Sciatic nerve (tissue), 2 donors: ENCODE data around the gene TNFRSF18. TPM values are rescaled to one million over a fixed set of nuclear protein-coding genes. Genes with fewer than 3 reads are reported as not detected.

ENCODE experiments used
- ATAC-seq: fragments of 200-7000 bp; cut with Tn5 transposase; one replicate; pipeline ENCODE4 v1.9.1; 2020; ENCODE audit warnings: mild to moderate bottlenecking, moderate library complexity
- DNase-seq: peaks from one replicate; pipeline ENCODE4 v3.0.0-alpha.2; 2020; ENCODE audit warnings: low spot score
- intact Hi-C: fragments of 100-400 bp; cut with DNase I; formaldehyde crosslinking; loops from one replicate; pipeline ENCODE4 v1.14.2; 2022
- total RNA-seq: library from RNA; stranded (reverse); fragmentation: NEBNext Ultra II Directional; extraction: Animal tissue kit (Norgen Biotek cat#: 25700); gene quantifications from one replicate; pipeline ENCODE4 v1.2.1, GENCODE V29; 2021
- donor health status: DM: no; HTN: no; CAD: no.
- donor health status: DM: no; HTN: no; CAD: no.

TNFRSF18 gene
- total RNA-seq, 1 donor from 2014 or later = 0.58 TPM

DNA sequence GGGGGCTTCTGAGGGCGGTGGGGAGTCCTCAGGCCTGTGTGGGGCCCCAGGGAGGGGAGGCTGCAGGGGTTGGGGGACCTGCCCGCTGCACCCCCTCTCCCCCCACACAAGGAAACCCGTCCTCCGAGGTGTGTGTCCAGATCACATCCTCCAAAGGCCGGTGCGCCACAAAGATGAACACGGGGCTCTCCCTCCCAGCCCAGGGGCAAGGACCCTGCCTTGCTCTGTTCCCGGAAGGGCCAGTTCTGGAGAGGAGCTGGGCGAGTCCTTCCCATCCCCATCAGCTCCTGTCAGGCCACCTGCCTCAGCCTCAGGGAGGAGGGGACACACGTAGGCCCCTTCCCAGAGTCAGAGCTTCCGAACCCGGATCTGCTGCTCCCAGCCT lies 35.2 kb downstream of the TNFRSF18 start:
- DNase-seq (no peak), ATAC-seq (no peak)
- intact Hi-C loops = no loop called here

DNA sequence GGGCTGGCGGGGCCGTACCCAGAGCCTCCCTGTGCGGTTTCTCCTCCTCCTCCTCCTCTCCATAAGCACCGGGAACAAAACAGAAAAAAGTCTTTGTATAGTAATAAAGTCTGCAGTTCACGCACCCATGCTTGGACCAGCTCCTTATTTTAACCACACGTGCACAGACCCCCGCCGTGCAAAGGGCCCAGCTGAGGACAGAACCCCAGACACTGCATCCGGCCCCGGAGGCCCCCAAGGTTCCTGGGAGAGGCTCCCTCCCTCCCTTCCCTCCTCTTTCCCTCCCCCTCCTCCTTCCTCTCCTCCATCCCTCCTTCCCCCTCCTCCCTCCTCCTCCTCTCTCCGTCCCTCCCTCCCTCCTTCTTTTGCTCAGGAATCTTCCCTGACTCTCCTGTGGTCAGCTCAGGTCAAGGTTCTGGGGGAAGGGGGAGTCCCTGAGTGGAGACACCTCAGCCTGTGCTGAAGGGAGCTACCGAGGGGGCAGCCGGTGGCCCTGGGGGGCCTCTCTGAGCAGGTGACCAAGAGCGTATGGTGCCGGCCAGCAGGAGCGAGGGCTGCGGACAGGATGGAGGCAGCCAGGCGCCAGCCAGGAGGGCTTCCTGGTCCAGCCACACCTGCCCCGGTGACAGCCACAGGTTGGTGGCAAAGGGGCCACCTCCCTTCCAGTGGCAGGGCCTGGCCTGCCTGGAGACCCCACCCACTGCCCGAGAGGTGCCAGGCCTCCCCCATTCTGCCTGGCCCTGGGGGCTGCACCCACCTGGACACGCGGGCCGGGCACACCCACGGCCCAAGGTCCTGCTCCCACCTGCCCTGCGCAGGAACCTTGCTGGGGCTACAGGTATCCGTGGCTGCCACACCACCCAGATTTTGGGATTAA lies 35.9 kb downstream of the TNFRSF18 start:
- intact Hi-C loops = no loop called here
- ATAC-seq = no peak

DNA sequence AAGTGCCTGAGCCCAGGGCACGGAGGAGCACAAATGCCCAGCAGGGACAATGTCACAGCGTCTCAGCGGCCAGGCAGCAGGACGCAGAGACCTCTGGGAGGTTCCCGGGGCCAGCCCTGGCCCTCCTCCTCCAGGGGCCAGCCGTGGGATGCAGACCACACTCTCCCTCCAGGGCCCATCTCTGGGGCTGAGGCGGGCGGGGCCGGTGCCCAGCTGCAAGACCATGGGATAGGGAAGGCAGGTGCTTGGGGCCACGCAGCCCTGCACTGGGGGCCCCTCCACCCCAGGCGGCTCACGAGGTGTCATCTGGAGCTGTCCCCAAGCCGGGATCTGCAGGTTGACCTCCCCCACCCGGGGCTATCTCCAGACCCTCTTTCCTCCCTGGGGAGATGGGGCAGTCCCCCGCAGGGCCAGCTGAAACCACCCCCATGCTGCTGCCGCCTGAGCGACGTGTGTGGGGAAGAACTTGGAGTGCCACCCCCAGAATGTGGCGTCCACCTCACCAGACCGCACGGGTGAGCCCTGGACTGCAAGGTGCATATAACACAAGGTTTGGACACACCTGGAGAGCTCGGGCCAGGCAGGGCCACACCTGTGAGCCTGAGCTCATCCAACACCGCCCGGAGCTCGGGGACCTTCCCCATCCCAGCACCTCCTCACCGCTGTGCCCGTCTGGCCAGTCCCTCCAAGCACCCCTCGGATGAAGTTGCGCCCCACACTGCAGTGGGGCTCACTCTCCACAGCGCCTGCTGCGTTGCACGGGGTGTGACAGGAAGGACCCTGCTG lies 36.8 kb downstream of the TNFRSF18 start:
- ATAC-seq = no peak
- intact Hi-C loops = no loop called here
- no peak for DNase-seq

More for the DNA sequence above, 35.9 kb downstream of the TNFRSF18 start:
- DNase-seq = no peak

DNA sequence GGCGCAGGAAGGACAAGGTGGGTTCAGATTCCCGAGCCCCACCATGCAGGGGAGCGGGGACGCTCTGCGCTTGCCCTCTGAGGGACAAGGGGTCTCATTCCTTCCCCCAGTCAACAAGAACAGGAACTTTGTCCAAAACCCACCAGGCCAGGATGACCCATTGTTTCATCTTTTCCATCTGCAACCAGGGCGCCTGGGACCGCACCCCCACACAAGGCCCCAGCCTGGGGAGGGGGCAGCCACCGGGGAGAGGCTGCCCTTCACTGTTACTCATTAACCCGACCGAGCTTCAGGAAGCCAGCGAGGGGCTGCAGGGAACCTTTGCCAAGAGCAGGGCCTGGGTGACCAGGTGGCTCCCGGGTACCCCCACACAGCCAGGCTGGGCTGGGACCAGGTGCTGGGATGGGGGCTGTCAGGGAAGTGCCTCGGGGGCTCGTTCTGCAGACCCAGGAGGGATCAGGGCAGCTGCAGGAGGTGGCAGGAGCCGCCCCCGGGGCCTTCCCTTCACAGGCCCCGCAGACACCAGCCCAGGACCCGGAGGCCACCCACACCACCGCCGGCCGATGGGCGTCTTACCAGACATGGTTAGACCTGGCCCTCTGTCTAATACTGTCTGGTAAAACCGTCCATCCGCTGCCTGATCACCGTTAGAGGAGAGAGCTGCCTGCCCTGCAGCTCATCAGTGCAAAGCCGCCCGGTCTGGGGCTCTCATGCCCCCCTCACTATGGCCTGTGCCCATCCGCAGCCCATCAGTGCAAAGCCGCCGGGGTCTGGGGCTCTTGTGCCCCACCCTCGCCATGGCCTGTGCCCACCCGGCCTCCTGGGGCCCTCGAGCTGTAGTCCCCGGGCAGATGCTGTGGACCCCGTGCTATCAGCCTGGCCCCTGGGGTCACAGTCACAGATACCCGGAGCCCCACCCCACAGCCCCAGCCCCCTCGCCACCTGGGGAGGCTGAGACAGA lies 37.7 kb downstream of the TNFRSF18 start:
- intact Hi-C loops = no loop called here
- no peak for DNase-seq
- no peak for ATAC-seq

DNA sequence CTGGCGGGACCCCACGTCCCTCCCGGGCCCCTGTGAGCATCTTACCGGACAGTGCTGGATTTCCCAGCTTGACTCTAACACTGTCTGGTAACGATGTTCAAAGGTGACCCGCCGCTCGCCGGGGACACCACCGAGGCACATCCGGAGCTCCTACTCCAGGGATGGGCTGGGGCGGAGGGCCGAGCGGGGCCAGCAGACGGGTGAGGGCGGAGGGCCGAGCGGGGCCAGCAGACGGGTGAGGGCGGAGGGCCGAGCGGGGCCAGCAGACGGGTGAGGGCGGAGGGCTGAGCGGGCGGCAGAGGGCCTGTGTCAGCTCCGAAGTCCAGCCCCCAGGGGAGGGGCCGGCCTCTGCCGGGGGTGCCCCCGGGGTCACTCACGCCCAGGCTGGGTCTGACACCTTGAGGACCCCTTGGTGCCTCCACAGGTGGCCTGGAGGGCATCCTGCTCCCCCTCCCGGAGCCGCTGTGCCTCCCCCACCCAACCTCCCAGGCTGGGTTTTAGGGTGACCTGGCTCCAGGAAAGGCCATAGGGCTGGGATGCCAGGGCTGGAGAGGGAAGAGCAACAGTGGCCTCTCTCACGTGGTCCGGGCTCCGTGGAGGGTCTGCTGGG lies 38.4 kb downstream of the TNFRSF18 start:
- DNase-seq (no peak), ATAC-seq (no peak)
- intact Hi-C loops = no loop called here

DNA sequence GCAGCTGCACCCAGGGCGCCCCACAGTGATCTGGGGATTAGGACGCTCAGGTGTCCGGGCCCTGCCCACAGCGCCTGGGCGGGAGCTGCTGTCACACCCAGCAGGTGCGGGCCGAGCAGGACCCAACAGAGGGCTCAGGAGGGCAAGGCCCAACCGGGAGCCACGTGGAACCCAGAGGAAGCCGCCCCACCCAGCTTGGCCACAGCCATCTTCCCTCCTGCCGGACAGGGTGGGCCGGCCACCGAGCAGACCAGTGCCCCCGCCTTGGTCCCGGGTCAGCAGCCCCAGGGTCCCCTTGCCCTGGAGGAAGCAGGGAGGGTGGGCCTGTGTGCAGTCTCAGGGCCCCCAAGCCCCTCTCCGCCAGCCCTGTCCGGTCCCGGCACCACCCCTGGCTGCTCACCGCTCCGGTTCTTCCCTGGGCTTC lies 39.0 kb downstream of the TNFRSF18 start:
- ATAC-seq (no peak), DNase-seq (no peak)
- intact Hi-C loops = no loop called here

DNA sequence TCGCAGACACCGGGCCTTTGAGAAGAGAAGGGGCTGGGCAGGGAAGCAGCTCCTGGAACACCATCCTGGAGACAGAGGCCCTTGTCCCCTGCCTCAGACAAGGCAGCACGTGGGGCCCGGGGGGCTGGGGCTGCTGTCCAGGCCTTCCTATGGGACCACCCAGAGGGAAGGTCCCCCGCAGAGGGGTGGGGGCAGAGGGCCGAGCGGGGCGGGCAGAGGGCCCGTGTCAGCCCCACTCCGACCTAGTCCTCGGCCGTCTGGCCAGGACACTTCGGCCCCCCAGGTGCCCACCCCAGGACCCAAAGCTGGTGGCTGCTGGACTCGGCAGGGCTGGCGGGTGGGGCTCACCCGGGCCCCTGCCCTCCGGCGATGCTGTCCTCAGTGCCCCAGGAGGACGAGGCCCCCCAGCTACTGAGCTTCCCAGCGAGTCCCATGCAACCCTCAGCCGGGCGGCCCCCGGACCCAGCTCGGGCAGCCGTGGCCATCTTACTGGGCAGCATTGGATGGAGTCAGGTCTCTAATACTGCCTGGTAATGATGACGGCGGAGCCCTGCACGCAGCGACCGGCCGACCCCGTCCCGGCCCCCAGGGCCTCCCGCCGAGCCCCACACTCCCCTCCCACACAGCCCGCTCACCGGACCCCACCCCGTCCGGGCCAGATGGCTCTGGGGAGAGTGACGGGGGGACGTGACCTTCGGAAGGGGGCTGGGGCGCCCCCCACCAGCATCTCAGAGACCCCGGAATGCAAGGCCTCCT lies 39.6 kb downstream of the TNFRSF18 start:
- intact Hi-C loops = no loop called here
- DNase-seq (no peak), ATAC-seq (no peak)

DNA sequence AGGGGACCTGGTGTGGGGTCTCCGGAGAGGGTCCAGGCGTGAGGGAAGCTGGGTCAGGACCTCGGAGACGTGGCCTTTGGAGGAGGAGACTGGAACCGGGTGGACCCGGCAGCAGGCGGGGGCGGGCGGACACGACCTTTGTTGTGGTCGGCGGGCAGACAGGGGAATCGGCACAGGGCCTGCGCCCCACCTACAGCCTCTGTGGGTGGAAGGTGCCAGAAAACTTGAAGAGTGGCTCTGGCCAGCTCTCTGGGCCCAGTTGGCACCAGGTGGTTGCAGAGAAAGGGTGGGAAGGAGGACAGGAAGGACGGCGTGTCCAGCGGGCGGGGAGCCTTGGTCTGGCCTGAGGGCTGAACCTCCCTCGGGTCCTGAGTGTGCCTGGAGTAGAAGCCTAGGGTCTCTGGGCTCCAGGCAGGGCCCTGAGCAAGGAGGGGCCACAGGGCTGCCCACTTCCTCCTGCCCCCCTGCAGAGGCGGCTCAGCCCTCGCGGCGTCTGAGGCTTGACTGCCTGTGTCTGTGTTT lies 40.4 kb downstream of the TNFRSF18 start:
- ATAC-seq (no peak), DNase-seq (no peak)
- intact Hi-C loops = no loop called here

DNA sequence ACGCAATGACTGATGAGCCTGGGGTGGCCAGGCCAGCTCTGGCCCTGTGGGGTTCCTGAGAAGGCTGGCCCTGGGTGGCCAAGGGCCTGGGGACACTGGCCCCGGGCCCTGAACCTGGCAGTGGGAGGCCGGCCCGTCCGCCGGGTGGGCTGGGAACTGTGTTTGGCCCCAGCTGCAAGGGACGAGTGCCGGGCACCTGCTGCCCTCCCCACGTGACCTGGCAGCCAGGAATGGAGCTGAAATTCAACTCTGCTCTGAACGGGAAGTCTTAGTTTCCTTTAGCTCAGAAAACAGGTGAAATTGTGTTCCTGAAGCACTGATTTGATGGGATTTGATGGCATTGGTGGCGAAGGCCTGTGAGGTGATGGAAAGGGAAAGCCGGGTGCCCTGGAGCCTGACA lies 40.9 kb downstream of the TNFRSF18 start:
- ATAC-seq = no peak
- no peak for DNase-seq
- intact Hi-C loops = no loop called here

DNA sequence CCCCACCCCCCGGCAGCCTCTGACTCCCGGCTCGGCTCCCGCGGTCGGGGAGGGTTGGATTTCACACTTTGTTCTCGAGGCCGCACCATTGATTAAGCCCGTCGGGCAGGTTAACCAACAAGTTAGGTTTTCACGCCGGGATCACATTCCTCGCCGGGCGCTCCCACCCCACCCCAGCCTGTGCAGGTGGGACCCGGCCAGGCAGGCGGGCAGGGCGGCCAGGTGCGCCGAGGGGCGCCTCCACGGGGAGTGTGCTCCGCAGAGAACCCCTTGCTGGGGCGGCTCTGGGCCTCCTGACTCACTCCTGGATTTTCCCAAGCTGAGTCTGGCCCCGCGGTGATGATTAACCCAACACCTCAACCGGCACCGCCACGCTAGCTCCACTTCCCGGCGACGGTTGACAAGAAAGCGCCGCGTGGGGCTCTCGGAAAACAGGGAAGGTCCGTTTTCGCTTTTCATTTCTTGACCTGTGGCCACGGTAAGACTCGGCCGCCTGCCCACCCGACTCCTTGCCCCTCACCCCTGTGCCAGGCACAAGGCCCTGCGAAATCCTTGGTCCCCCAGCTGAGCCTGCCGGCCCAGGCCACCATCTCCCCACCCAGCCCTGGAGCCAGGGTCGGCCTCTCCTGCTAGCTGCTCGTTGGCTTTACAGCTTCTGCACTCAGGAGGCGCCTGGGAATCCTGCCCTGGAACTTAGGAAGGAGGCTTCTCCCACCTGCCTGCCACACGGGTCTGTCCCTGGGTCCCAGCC lies 41.5 kb downstream of the TNFRSF18 start:
- intact Hi-C loops = no loop called here
- DNase-seq = no peak
- ATAC-seq = no peak

DNA sequence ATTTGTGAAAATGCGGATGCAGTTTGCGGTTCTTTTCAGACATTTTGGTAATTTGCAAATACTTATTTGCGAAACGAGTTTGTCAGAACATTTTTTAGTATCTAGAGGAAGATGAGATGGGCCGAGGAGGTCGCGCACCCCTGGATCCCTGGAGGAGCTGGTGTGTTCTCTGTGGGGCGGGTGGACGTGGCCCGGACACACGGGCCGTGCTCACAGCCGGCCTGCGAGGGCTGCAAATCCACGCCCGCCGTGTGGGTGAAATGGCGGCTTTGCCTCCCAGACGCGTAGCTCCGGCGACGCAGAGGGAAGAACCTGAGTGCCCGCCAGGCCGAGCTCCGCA lies 42.1 kb downstream of the TNFRSF18 start:
- intact Hi-C loops = no loop called here
- ATAC-seq = no peak
- DNase-seq = no peak

DNA sequence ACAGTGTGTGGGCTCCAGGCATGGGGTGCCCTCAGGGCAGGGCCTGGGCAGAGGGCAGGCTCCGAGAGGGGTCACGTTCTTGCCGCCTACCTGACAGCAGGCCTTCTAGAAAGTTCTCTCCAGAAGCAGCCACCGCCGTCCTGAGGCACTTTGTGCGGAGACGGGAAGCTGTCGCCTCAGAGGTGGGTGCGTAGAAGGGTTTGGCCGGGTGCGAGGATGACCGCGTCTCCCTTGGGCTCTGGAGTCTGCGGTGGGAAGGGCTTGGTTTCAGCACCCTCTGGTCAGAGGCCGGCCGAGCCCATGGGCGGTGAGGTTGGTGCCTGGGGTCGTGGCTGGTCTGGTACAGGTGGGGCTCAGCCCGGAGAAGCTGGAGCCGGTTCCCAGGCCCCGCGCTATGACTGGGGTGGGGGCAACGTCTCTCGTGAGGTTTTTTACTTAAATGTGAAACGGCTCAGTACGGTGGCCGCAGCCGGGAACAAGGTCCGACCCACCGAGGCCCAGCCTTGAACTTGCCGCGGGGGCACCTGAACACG lies 42.8 kb downstream of the TNFRSF18 start:
- no peak for DNase-seq
- intact Hi-C loops = no loop called here
- ATAC-seq = no peak

DNA sequence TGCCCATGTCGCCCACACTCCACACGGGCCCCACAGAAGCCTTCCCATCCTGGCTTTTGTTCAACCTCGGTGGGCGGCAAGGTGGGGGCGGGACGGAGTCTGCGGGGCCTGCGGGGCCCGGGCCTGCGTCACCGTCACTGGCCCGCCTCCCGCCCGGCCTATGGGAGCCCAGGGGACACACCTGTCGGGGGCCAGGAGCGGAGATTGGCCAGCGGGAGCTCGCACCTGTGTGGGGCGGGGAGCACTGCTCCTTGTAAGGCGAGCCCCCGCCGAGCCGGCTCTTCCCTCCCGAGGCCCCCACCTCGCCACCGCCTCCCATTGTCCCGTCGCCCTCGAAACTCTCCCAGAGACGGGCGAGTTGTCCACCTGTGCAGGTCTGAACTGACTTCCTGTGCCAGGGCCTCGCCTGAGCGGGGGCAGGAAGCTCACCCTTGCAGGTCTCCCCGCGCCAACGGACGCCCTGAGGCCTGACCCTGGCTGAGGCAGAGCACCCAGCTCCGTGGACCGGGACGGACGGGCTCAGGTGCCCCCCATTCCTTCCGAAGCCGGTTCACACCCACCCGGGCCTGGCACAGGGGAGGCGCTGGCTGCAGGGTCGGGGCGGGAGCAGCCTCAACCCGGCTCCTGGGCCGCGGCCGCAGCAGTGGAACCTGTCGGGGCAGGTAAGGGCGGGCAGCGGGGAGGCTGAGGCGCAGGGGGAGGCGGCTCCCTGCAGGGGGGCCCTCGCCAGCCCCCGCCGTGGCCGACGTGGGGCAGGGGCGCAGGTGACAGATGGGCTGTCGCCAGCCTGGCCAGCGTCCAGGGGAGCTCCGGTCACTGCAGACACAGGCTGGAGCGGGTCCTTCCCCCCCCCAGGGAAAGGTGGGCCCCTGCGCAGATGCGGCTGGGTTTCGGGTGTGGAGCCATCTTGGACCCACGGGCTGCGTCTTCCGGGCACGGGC lies 43.5 kb downstream of the TNFRSF18 start:
- DNase-seq = no peak
- intact Hi-C loops = no loop called here
- no peak for ATAC-seq

DNA sequence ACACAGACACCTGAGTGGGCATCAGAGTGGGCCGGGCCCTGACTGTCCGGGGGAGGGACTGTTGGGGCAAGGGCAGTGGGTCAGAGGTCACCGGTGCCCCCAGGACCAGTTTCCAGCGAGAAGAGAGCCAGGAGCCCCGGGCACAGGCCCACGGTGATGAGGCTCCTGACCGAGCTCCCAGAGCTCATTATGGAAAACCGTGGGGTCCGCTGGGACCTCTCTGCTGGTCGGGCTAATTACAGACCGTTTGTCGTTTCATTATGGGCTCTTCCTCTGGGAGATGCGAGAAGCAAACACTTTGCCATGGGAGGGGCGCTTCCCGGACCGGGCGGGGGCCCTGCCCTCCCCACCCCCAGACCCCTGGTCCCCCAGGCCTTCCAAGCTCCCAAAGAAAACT lies 44.7 kb downstream of the TNFRSF18 start:
- ATAC-seq (no peak), DNase-seq (no peak)
- intact Hi-C loops = no loop called here

DNA sequence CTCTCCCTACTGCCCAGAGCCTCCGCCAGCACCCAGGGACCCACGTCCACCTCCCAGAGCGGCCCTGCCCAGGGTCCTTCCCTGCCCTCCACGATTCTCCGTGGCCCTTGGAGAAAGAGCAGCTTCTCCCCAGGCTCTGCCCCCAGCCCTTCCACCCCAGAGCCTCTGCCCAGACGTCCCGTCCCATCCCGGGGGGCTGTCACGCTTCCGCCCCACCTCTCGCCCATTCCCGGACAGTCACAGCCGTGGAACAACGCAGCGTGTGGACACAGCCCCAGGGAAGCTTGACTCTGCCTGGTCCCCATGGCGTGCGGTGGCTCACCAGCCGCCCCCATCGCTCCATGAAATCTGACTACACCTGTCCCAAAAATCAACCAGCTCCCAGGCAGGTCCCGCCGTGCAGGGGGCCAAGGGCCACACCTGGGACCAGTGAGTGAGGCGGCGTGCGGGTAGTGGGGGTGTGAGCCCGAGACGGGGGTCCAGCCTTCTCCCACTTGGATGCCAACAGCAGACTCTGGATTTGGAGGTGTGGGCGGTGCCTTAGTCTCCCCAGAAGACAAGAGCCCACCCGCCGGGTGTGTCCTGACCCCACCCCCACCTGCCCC lies 45.2 kb downstream of the TNFRSF18 start:
- intact Hi-C loops = no loop called here
- ATAC-seq (no peak), DNase-seq (no peak)
